Epithelial cell of proximal tubule (primary cell): ENCODE data around the gene DOCK1. TPM values are rescaled to one million over a fixed set of nuclear protein-coding genes. Genes with fewer than 3 reads are reported as not detected.
"Not testable (repeated sequence)": the region's sequence is repeated elsewhere in the genome, so short reads cannot be mapped to it uniquely, and the experiment has no call there.

Experiments
- DNase-seq: peaks from one replicate; pipeline ENCODE4 v3.0.0-alpha.2; 2011; ENCODE audit warnings: low read depth
- H3K4me3 ChIP-seq: 2 replicates; pipeline ENCODE4 v1.5.1; 2011; ENCODE audit warnings: low read depth, mild to moderate bottlenecking, low read length
- total RNA-seq: library from RNA; depleted of rRNA; stranded (reverse); fragments of >200 nt; gene quantifications from 2 replicates; pipeline ENCODE4 v1.2.3, GENCODE V29; 2015
- TF ChIP-seq, protein P1 (sequence below): conservative IDR thresholded peaks from 2 replicates; pipeline ENCODE4 v1.5.1; 2012; ENCODE audit warnings: low read depth, mild to moderate bottlenecking, low read length

The DOCK1 gene
- total RNA-seq, 1 donor from 2014 or later, result 31.9 TPM

DNA sequence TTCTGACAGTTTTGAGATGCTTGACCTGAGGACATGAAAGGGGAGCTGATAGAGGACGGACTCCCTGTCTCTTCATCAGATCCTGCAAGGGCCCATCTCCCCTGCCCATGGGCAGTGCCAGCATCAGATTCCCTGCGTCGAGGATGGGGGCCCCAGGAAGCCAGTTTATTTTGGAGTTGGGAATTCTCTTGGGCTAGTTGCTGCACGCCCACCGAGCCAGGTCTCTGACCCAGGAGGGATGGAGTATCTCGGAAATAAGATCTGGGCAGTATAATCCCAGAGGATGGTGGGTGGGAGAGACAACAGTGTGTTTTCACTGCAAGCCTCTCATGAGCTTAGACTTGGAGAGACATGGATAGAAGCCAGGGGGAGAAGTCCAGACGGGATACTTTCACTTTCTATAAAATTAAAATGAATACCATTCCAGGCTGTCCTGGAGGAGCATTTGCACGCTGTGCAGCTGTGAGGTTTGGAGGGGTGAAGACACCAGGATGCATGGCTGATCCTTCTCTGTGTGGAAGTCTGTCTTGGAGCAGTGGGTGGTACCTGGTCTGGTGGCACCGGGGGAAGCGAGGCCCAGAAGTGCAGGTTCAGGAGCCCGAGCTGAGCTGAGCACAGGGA, 25.8 kb downstream of the DOCK1 start:
- TF ChIP-seq, protein P1, sequence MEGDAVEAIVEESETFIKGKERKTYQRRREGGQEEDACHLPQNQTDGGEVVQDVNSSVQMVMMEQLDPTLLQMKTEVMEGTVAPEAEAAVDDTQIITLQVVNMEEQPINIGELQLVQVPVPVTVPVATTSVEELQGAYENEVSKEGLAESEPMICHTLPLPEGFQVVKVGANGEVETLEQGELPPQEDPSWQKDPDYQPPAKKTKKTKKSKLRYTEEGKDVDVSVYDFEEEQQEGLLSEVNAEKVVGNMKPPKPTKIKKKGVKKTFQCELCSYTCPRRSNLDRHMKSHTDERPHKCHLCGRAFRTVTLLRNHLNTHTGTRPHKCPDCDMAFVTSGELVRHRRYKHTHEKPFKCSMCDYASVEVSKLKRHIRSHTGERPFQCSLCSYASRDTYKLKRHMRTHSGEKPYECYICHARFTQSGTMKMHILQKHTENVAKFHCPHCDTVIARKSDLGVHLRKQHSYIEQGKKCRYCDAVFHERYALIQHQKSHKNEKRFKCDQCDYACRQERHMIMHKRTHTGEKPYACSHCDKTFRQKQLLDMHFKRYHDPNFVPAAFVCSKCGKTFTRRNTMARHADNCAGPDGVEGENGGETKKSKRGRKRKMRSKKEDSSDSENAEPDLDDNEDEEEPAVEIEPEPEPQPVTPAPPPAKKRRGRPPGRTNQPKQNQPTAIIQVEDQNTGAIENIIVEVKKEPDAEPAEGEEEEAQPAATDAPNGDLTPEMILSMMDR, result no peak
- DNase-seq, result no peak
- no peak overlapping the region for H3K4me3 ChIP-seq

DNA sequence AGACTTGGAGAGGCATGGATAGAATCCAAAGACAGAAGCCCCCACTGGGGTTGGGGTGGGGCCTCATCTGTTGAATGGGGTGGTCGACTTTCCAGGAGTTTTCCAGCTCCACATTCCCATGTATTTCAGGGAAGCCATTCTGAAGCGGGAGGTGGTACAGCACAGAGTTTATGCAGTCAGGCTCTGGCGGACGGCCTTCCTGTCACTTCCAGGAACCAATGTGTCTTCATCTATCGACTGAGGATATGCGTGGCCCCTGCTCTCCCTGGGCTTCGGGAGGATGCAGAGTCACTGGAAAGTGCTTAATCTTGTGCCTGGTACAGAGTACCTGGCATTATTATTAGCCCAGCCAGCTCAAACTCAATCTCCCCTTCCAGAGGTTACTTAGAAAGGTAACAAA, 26.3 kb downstream of the DOCK1 start:
- TF ChIP-seq, protein P1, result no peak
- no peak overlapping the region for H3K4me3 ChIP-seq
- no peak for DNase-seq

DNA sequence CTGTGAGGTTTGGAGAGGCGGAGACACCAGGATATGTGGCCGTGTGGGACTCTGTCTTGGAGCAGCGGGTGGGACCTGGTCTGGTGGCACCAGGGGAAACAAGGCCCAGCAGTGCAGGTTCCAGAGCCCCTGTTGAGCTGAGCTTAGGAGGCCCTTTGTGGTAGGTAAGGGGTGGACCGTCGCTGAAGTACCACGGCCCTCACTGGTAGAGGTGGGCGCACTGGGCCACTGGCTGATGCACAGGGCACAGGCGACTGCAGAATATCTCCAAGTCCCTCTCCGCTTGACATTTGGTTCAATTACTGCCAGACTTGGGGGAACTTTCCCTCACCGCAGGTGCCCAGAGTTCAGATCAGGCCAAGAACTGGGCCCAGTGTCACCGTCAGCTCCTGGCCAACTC, 27.3 kb downstream of the DOCK1 start:
- DNase-seq, result no peak
- TF ChIP-seq, protein P1, result no peak
- H3K4me3 ChIP-seq, result no peak overlapping the region

DNA sequence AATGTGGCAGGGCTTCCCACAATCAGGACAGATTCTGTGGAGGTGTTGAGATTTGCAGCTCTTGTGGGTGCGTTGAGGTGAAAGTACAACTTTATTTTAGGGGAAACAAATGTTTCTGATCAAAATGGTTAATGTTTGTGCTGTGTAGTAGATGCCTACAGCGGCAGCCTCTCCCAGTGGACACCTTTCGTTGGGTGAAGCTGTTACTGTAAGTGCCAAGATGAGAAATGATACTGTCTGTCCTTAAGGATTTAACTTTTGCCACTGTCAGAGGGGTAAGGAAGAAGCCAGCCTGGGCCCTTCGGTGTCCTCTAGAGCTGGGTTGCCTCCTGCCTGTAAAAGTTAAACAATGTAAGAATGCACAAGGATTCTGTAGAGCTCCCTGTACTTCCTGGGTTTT, 27.9 kb downstream of the DOCK1 start:
- no peak overlapping the region for H3K4me3 ChIP-seq
- TF ChIP-seq, protein P1, result no peak
- no peak for DNase-seq

DNA sequence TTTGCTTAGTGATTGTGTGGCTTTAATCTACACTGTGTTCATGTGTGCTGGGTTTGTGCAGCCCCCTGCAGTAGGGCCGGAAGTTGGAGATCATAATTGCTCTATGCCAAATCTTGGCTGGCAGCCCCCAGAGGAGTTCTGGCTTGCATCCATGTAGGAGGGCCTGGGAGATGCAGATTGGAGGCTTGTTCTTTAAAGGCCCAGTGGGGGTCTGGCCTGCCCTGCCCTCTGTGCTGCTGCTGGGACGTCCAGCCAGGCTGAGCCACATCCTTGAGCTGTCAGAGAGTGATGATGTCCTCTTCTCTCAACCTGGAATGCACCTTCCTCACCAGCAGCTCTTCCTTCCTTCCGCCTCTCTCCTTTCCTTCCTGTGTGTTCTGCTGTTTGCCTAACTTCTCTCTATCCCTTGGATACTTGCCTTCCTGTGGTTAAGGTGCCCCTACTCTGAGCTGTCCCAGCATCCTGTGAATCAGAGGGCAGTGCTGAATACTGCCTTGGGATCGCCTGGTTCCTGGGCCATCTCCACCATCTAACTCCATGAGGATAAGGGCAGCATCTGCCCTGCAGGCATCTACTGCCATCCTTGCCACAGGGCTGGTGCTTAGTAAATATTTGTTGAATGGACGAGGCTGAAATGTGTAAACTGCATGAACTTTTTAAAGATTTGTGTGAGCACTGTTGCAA, 30.2 kb downstream of the DOCK1 start:
- DNase-seq, result no peak
- H3K4me3 ChIP-seq, result no peak overlapping the region
- TF ChIP-seq, protein P1, result no peak

DNA sequence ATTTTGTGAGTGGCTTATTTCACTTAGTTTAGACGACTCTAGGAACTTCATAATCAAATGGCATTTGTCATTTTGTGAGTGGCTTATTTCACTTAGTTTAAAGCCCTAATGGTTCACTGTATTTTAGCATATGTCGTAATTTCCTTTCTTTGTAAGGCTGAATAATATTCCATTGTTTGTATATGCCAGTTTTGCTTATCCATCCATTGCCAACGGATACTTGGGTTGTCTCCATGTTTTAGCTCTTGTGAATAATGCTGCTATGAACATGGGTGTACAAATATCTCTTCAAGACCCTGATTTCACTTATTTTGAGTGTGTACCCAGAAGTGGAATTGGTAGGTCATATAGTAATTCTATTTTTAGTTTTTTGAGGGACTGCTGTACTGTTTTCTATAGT, 31.8 kb downstream of the DOCK1 start:
- TF ChIP-seq, protein P1, result no peak
- no peak overlapping the region for H3K4me3 ChIP-seq
- DNase-seq, result no peak

DNA sequence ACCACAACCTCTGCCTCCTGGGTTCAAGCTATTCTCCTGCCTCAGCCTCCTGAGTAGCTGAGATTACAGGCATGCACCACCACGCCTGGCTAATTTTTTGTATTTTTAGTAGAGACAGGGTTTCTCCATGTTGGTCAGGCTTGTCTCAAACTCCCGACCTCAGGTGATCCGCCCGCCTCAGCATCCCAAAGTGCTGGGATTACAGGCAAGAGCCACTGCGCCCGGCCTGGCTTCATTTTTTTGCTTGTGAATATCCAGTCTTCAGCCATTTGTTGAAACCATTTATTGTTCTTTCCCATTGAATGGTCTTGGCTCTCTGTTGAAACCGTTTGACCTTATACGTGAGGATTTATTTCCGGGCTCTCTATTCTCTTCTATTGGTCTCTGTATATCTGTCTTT, 32.9 kb downstream of the DOCK1 start:
- not testable (repeated sequence) for H3K4me3 ChIP-seq, DNase-seq
